Activated T-cell treated with anti-CD3 and anti-CD28 coated beads, Interleukin-2, amount 50 U/mL, for 1 hour (primary cell): Measurements from ENCODE around the gene RNF182.
A peak's percentile ranks its signal among the peaks of the same experiment; 100 is the strongest.
"Not testable (repeated sequence)": the region's sequence is repeated elsewhere in the genome, so short reads cannot be mapped to it uniquely, and the experiment has no call there.

Experiments used
- DNase-seq: peaks from one replicate; pipeline ENCODE4 v3.0.0-alpha.2; 2020

Gene RNF182

GRCh38 chr6:13924949-13925881 lies at the start of gene RNF182:
Gene RNF182 (plus strand): TSS chr6:13924952. CDS start chr6:13977120, 52,168 bp downstream.
- DNase-seq: peak; percentile 45

- no peak for DNase-seq
These were observed 47.7 kb upstream of the RNF182 start for GRCh38 chr6:13877051-13877450.

- DNase-seq: not testable (repeated sequence)
These were observed 44.6 kb upstream of the RNF182 start for GRCh38 chr6:13880061-13880663.

GRCh38 chr6:13881621-13882165 lies 43.1 kb upstream of the RNF182 start:
- DNase-seq: no peak

GRCh38 chr6:13883966-13884365 lies 40.8 kb upstream of the RNF182 start:
- DNase-seq: no peak

GRCh38 chr6:13884397-13884796 lies 40.4 kb upstream of the RNF182 start:
- no peak for DNase-seq

- no peak for DNase-seq
These were observed 39.2 kb upstream of the RNF182 start for GRCh38 chr6:13885601-13886000.

- no peak for DNase-seq
These were observed 37.8 kb upstream of the RNF182 start for GRCh38 chr6:13886949-13887348.

- no peak for DNase-seq
These were observed 32.6 kb upstream of the RNF182 start for GRCh38 chr6:13892017-13892645.

GRCh38 chr6:13902922-13903321 lies 21.8 kb upstream of the RNF182 start:
- DNase-seq: no peak

GRCh38 chr6:13903364-13903763 lies 21.4 kb upstream of the RNF182 start:
- no peak for DNase-seq

- no peak for DNase-seq
These were observed 17.8 kb upstream of the RNF182 start for GRCh38 chr6:13907001-13907350.

- DNase-seq: no peak
These were observed 17.0 kb upstream of the RNF182 start for GRCh38 chr6:13907614-13908215.

- DNase-seq: peak; percentile 25
These were observed 15.8 kb upstream of the RNF182 start for GRCh38 chr6:13908955-13909381.

GRCh38 chr6:13910443-13910842 lies 14.3 kb upstream of the RNF182 start:
- no peak for DNase-seq

- DNase-seq: no peak
These were observed 13.4 kb upstream of the RNF182 start for GRCh38 chr6:13911337-13911736.

GRCh38 chr6:13913226-13914001 lies 11.3 kb upstream of the RNF182 start:
- DNase-seq: no peak

- DNase-seq: no peak
These were observed 10.4 kb upstream of the RNF182 start for GRCh38 chr6:13914351-13914750.

GRCh38 chr6:13915561-13916229 lies 9.1 kb upstream of the RNF182 start:
- DNase-seq: no peak

GRCh38 chr6:13916230-13916944 lies 8.4 kb upstream of the RNF182 start:
- DNase-seq: no peak

- DNase-seq: no peak
These were observed 7.6 kb upstream of the RNF182 start for GRCh38 chr6:13917141-13917540.
